ENCODE measurements around the gene MAPK6. TPM values are rescaled to one million over a fixed set of nuclear protein-coding genes. Genes with fewer than 3 reads are reported as not detected.

MAPK6 gene
- total RNA-seq, 1 donor from 2014 or later, result 67.2 TPM

DNA sequence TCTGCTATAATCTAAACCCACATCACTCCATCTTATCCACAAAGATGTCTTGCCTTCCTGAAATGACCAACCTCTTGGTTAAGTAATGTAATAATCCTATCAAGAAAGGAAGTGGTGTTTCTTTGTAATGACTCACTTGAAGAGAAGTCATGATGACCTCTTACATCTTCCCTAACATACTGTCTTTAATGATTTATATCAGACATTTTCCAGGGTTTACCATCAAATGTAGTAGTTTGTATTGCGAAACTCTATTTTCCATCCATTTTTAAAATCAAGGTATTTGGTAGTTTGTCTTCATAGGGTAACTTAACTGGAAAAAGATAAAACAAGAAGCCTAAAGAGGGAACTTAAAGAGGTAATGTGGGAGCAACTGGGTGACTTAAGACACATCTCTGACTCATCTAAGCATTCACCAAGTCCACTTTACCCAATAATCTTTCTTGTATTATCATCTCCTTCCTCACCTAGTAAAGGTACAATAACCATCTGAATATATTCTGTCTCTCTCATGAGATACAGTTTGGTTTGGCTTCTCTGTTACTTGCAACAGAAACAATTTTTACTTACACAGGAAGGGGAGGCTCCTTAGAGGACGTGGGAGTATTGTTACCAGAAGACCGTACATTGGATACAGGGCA lies 5.7 kb upstream of the MAPK6 start:
- Histone ChIP-seq H3K36me3 (ENCODE audit: control insufficient read depth, insufficient read depth, low read length) (no peaks in the 10 kb centered on the region), H3K27me3 (ENCODE audit: control insufficient read depth, insufficient read depth, low read length) (no peaks in the 10 kb centered on the region), H3K4me3 (ENCODE audit: low read depth, low read length) (no peak overlapping the region)
- DNase-seq (ENCODE audit: low read depth), result no peak
- TF ChIP-seq, protein P1, sequence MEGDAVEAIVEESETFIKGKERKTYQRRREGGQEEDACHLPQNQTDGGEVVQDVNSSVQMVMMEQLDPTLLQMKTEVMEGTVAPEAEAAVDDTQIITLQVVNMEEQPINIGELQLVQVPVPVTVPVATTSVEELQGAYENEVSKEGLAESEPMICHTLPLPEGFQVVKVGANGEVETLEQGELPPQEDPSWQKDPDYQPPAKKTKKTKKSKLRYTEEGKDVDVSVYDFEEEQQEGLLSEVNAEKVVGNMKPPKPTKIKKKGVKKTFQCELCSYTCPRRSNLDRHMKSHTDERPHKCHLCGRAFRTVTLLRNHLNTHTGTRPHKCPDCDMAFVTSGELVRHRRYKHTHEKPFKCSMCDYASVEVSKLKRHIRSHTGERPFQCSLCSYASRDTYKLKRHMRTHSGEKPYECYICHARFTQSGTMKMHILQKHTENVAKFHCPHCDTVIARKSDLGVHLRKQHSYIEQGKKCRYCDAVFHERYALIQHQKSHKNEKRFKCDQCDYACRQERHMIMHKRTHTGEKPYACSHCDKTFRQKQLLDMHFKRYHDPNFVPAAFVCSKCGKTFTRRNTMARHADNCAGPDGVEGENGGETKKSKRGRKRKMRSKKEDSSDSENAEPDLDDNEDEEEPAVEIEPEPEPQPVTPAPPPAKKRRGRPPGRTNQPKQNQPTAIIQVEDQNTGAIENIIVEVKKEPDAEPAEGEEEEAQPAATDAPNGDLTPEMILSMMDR (IDR thresholded peaks at IDR 0.05; ENCODE audit: insufficient read depth, low read length, poor library complexity, severe bottlenecking), result no peak

DNA sequence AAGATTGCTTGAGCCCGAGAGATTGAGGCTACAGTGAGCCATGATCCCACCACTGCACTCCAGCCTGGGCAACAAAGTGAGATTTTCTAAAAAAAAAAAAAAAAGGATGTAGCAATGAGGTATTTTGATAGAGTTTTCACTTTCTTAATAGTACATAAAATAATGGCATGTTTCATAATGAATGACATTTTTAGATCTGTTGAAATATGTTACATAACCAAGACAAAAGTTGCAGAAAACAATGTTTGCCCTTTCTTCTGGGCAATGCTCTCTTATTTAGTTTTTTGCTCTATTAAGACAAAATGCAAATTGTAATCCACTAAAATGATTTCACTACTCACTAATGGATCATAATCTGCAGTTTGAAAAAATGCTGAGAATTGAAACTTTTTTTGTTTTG lies 4.4 kb upstream of the MAPK6 start:
- no peaks in the 10 kb centered on the region for H3K36me3 ChIP-seq (ENCODE audit: control insufficient read depth, insufficient read depth, low read length)
- no peak for DNase-seq (ENCODE audit: low read depth)
- H3K27me3 ChIP-seq (ENCODE audit: control insufficient read depth, insufficient read depth, low read length), result no peaks in the 10 kb centered on the region
- no peak overlapping the region for H3K4me3 ChIP-seq (ENCODE audit: low read depth, low read length)
- TF ChIP-seq, protein P1 (IDR thresholded peaks at IDR 0.05; ENCODE audit: insufficient read depth, low read length, poor library complexity, severe bottlenecking), result no peak

DNA sequence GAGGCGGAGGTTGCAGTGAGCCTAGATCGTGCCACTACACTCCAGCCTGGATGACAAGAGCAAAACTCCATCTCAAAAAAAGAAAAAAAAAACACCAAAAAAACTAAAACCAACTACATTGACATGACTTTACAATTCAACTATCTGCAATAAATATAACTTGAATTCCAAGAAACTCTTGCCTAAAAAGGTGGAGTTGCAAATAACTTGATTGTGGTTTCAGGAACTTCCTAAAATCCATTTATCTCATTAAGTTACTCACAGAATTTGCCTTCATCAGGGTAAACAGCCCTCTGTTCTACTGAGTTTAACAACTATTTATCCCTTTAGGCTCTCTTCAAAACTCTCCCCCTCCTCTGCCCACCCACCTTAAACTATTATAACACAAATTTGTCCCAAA lies 2.7 kb upstream of the MAPK6 start:
- DNase-seq (ENCODE audit: low read depth), result no peak
- Histone ChIP-seq H3K27me3 (ENCODE audit: control insufficient read depth, insufficient read depth, low read length) (no peaks in the 10 kb centered on the region), H3K36me3 (ENCODE audit: control insufficient read depth, insufficient read depth, low read length) (no peaks in the 10 kb centered on the region), H3K4me3 (ENCODE audit: low read depth, low read length) (no peak overlapping the region)
- TF ChIP-seq, protein P1 (IDR thresholded peaks at IDR 0.05; ENCODE audit: insufficient read depth, low read length, poor library complexity, severe bottlenecking), result no peak

DNA sequence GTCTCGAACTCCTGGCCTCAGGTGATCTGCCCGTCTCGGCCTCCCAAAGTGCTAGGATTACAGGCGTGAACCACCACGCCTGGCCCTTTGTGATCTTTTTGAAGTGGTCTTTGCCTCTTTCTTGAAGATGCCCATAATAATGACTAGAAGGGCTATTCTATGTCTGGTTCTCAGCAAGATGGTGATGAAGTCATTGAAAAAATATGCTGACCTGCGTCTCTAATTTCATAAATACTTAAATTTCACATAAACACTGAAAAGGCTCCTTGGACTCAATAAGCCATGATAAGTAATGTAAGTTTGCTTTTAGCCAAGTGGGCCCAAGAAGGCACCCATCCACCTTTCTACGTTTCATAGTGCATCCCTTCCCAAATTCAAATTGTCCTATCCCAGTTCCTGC lies 775 bp upstream of the MAPK6 start:
- TF ChIP-seq, protein P1 (IDR thresholded peaks at IDR 0.05; ENCODE audit: insufficient read depth, low read length, poor library complexity, severe bottlenecking), result no peak
- no peak overlapping the region for H3K4me3 ChIP-seq (ENCODE audit: low read depth, low read length)
- no peaks in the 10 kb centered on the region for H3K27me3 ChIP-seq (ENCODE audit: control insufficient read depth, insufficient read depth, low read length)
- no peaks in the 10 kb centered on the region for H3K36me3 ChIP-seq (ENCODE audit: control insufficient read depth, insufficient read depth, low read length)
- DNase-seq (ENCODE audit: low read depth), result no peak

GRCh38 chr15:52019394-52020220 lies 588 bp downstream of the MAPK6 start:
- H3K27me3 ChIP-seq (ENCODE audit: control insufficient read depth, insufficient read depth, low read length), result no peaks in the 10 kb centered on the region
- no peak for DNase-seq (ENCODE audit: low read depth)

More at GRCh38 chr15:52019394-52020220, 588 bp downstream of the MAPK6 start:
- TF ChIP-seq, protein P1 (IDR thresholded peaks at IDR 0.05; ENCODE audit: insufficient read depth, low read length, poor library complexity, severe bottlenecking), result no peak
- Histone ChIP-seq H3K4me3 (ENCODE audit: low read depth, low read length) (peak overlapping the region; percentile 66), H3K36me3 (ENCODE audit: control insufficient read depth, insufficient read depth, low read length) (no peaks in the 10 kb centered on the region)
